HepG2 (cell line): Measurements from ENCODE around the gene ACSM2B. TPM values are rescaled to one million over a fixed set of nuclear protein-coding genes. Genes with fewer than 3 reads are reported as not detected.

Experiments
- EHMT2 ChIP-seq: fragments of 200-600 bp; sonication (generic); IDR thresholded peaks from 2 replicates; pipeline ENCODE4 v1.7.0; 2017; ENCODE audit warnings: antibody characterized with exemption, low read depth, low read length, borderline replicate concordance
- LBX2 ChIP-seq: sonication (generic); formaldehyde crosslinking; IDR thresholded peaks from 2 replicates; pipeline ENCODE4 v1.5.0; 2020; ENCODE audit warnings: missing genetic modification reagents, mild to moderate bottlenecking, borderline replicate concordance
- MTA3 ChIP-seq: sonication (generic); formaldehyde crosslinking; IDR thresholded peaks from 2 replicates; pipeline ENCODE4 v1.4.0; 2020; ENCODE audit warnings: missing genetic modification reagents
- NFATC3 ChIP-seq: sonication (generic); formaldehyde crosslinking; IDR thresholded peaks from 2 replicates; pipeline ENCODE4 v1.5.1; 2020; ENCODE audit warnings: mild to moderate bottlenecking, missing genetic modification reagents
- NRL ChIP-seq: sonication (generic); formaldehyde crosslinking; IDR thresholded peaks from 2 replicates; pipeline ENCODE4 v1.5.0; 2020; ENCODE audit warnings: missing genetic modification reagents, mild to moderate bottlenecking, moderate library complexity, borderline replicate concordance
- PBX3 ChIP-seq: sonication (generic); formaldehyde crosslinking; IDR thresholded peaks from 2 replicates; pipeline ENCODE4 v1.8.1; 2023; ENCODE audit warnings: missing genetic modification reagents, inconsistent platforms, borderline replicate concordance
- REST ChIP-seq, 2 experiments: IDR thresholded peaks; 2 replicates each; pipeline ENCODE4 v1.6.1; 2011 to 2012; ENCODE audit warnings: low read length in 2 of 2, borderline replicate concordance in 1 of 2, low read depth in 1 of 2, mild to moderate bottlenecking in 1 of 2, moderate library complexity in 1 of 2
- SP1 ChIP-seq, 2 experiments: fragments of 450-650 bp in 1 of 2; sonication (generic) in 1 of 2; formaldehyde crosslinking in 1 of 2; IDR thresholded peaks; 2 replicates each; pipeline versions ENCODE4 v1.4.0 to v1.6.1; 2016 to 2020; ENCODE audit warnings: missing genetic modification reagents in 1 of 2
- SP2 ChIP-seq: sonication (generic); formaldehyde crosslinking; IDR thresholded peaks from 2 replicates; pipeline ENCODE4 v1.5.1; 2020; ENCODE audit warnings: mild to moderate bottlenecking, missing genetic modification reagents
- ZKSCAN8 ChIP-seq: IDR thresholded peaks from 2 replicates; pipeline ENCODE4 v1.6.1; 2016; ENCODE audit warnings: borderline replicate concordance, missing genetic modification reagents, missing compliant biosample characterization
- ZNF205 ChIP-seq: IDR thresholded peaks from 2 replicates; pipeline ENCODE4 v1.6.1; 2018; ENCODE audit warnings: missing biosample characterization, missing genetic modification reagents
- ZNF275 ChIP-seq: sonication (generic); formaldehyde crosslinking; IDR thresholded peaks from 2 replicates; pipeline ENCODE4 v1.8.0; 2022; ENCODE audit warnings: missing genetic modification reagents, mild to moderate bottlenecking, inconsistent platforms, borderline replicate concordance
- ZNF3 ChIP-seq: IDR thresholded peaks from 2 replicates; pipeline ENCODE4 v1.7.0; 2017; ENCODE audit warnings: inconsistent platforms
- ZNF407 ChIP-seq: sonication (generic); formaldehyde crosslinking; IDR thresholded peaks from one replicate; pipeline ENCODE4 v1.5.1; 2020; ENCODE audit warnings: mild to moderate bottlenecking, missing genetic modification reagents; ENCODE audit errors: not compliant biosample characterization
- ZNF614 ChIP-seq: IDR thresholded peaks from 2 replicates; pipeline ENCODE4 v1.6.1; 2018; ENCODE audit warnings: missing biosample characterization, missing genetic modification reagents, inconsistent platforms, borderline replicate concordance
- polyA plus RNA-seq, 8 experiments: library from polyadenylated mRNA; depleted of rRNA in 3 of 8; stranded (reverse) in 7 of 8; unstranded in 1 of 8; fragments of >200 nt; fragmentation: Illumina TruSeq in 4 of 8; extraction: Trizol in 4 of 8; gene quantifications; 2 replicates each; pipeline versions ENCODE4 v1.2.1 to v1.2.3, GENCODE V29; 2011 to 2016; ENCODE audit warnings: low read depth in 4 of 8, missing spikeins in 1 of 8, mixed read lengths in 1 of 8; ENCODE audit not compliant: insufficient read depth in 1 of 8
- total RNA-seq, 5 experiments: library from RNA; depleted of rRNA; stranded (reverse); fragments of >200 nt; fragmentation: Illumina TruSeq; extraction: Trizol; gene quantifications; 2 replicates each; pipeline ENCODE4 v1.2.3, GENCODE V29; 2016; ENCODE audit warnings: low read depth in 1 of 5

ACSM2B gene
- total and polyA plus RNA-seq, 2 of the 13 experiments (the other 11 are each of a cell fraction or from before 2014, with no cell fraction given): 22.9 to 34.0 TPM

GRCh38 chr16:20538181-20538580, 38.0 kb downstream of the ACSM2B start (continued):
- no peak for TF ChIP-seq REST (IDR thresholded peaks at IDR 0.05; ENCODE audit: borderline replicate concordance in 1 of 2, low read depth in 1 of 2, low read length in 2 of 2)
- no peak for TF ChIP-seq ZNF407 (CRISPR knock-in tag)
- no peak for TF ChIP-seq NRL (CRISPR knock-in tag)
- no peak for TF ChIP-seq NFATC3 (CRISPR knock-in tag)
- no peak for TF ChIP-seq MTA3 (CRISPR knock-in tag)
- no peak for TF ChIP-seq SP2 (CRISPR knock-in tag)
- TF ChIP-seq ZKSCAN8 (CRISPR knock-in tag): no peak
- no peak for TF ChIP-seq SP1 (IDR thresholded peaks at IDR 0.05)
- TF ChIP-seq SP1 (CRISPR knock-in tag; IDR thresholded peaks at IDR 0.05): no peak
- TF ChIP-seq LBX2 (CRISPR knock-in tag): no peak
- no peak for TF ChIP-seq ZNF275 (CRISPR knock-in tag)
- TF ChIP-seq EHMT2: peak; percentile 80; the same call in 1 of the 2 replicates
- no peak for TF ChIP-seq PBX3 (CRISPR knock-in tag)
- TF ChIP-seq ZNF614 (CRISPR knock-in tag): no peak; the same call in 1 of the 2 replicates
- TF ChIP-seq ZNF3 (CRISPR knock-in tag): no peak
- no peak for TF ChIP-seq ZNF205 (CRISPR knock-in tag)
